PC-9 (cell line): ENCODE results near the gene MOB3B. TPM values are rescaled to one million over a fixed set of nuclear protein-coding genes. Genes with fewer than 3 reads are reported as not detected.

Source experiments
- BruUV-seq: library from RNA; stranded (reverse); fragments of 400-500 nt; replicated peaks from 2 replicates; lab custom pipeline; 2021; lab: Mats Ljungman, UMichigan
- CTCF ChIA-PET: fragments of 300-600 bp; sonication (Branson Sonifier 250); formaldehyde crosslinking; loops from one replicate; lab custom pipeline; 2022; ENCODE audit warnings: antibody characterized with exemption; lab: Charles Lee
- POLR2A ChIA-PET: fragments of 300-600 bp; sonication (Branson Sonifier 250); formaldehyde crosslinking; loops from one replicate; lab custom pipeline; 2022; ENCODE audit warnings: antibody characterized with exemption; ENCODE audit not compliant: unreplicated experiment; lab: Charles Lee
- DNase-seq, 2 experiments: peaks; one replicate each; pipeline versions ENCODE4 v3.0.0 to v3.0.0-alpha.2; 2015 to 2022; ENCODE audit warnings: mixed read lengths in 1 of 2
- H2AFZ ChIP-seq: fragments of 200-600 bp; sonication (generic); 2 replicates; pipeline ENCODE4 v1.8.1; 2017; ENCODE audit warnings: antibody characterized with exemption
- H3F3A ChIP-seq: fragments of 200-600 bp; sonication (generic); 2 replicates; pipeline ENCODE4 v1.8.1; 2017; ENCODE audit warnings: antibody characterized with exemption, mild to moderate bottlenecking, low read depth; ENCODE audit not compliant: insufficient read depth
- H3K27ac ChIP-seq: fragments of 200-600 bp; sonication (generic); 2 replicates; pipeline ENCODE4 v1.6.1; 2016; ENCODE audit warnings: mixed run types
- H3K27me3 ChIP-seq: fragments of 200-600 bp; sonication (generic); 2 replicates; pipeline ENCODE4 v1.6.1; 2016; ENCODE audit warnings: low read depth, mixed run types; ENCODE audit not compliant: insufficient read depth
- H3K36me3 ChIP-seq: fragments of 200-600 bp; sonication (generic); 2 replicates; pipeline ENCODE4 v1.6.1; 2016; ENCODE audit warnings: low read depth, mixed run types
- H3K4me1 ChIP-seq: fragments of 200-600 bp; sonication (generic); replicated peaks from 2 replicates; pipeline ENCODE4 v1.6.1; 2016; ENCODE audit warnings: mixed run types; ENCODE audit not compliant: insufficient read depth
- H3K4me2 ChIP-seq: fragments of 200-600 bp; sonication (generic); 2 replicates; pipeline ENCODE4 v1.6.1; 2017; ENCODE audit warnings: mixed run types
- H3K4me3 ChIP-seq: fragments of 200-600 bp; sonication (generic); 2 replicates; pipeline ENCODE4 v1.6.1; 2016; ENCODE audit warnings: mixed run types
- H3K79me2 ChIP-seq: fragments of 200-600 bp; sonication (generic); 2 replicates; pipeline ENCODE4 v1.6.1; 2017; ENCODE audit warnings: low read depth, mixed run types
- H3K9me2 ChIP-seq: fragments of 200-600 bp; sonication (generic); 2 replicates; pipeline ENCODE4 v1.8.1; 2017; ENCODE audit warnings: mild to moderate bottlenecking; ENCODE audit not compliant: insufficient read depth
- H3K9me3 ChIP-seq: fragments of 200-600 bp; sonication (generic); 2 replicates; pipeline ENCODE4 v1.8.1; 2016; ENCODE audit warnings: low read depth; ENCODE audit not compliant: insufficient read depth
- H4K20me1 ChIP-seq: fragments of 200-600 bp; sonication (generic); 2 replicates; pipeline ENCODE4 v1.8.1; 2017; ENCODE audit not compliant: insufficient read depth
- EZH2 ChIP-seq: fragments of 200-600 bp; sonication (generic); IDR thresholded peaks from 2 replicates; pipeline ENCODE4 v1.8.0; 2017; ENCODE audit warnings: antibody characterized with exemption, low read depth
- intact Hi-C: fragments of 100-400 bp; cut with micrococcal nuclease; formaldehyde crosslinking; loops from one replicate; pipeline ENCODE4 v1.10.0; 2022; ENCODE audit not compliant: unreplicated experiment
- total RNA-seq: library from RNA; stranded (reverse); gene quantifications from 2 replicates; pipeline ENCODE4 v1.2.3, GENCODE V29; 2021
- TF ChIP-seq, protein P1 (sequence below): fragments of 200-600 bp; sonication (generic); conservative IDR thresholded peaks from 2 replicates; pipeline ENCODE4 v1.6.1; 2017; ENCODE audit warnings: mixed run types, antibody characterized with exemption, mild to moderate bottlenecking, moderate library complexity

The MOB3B gene
- total RNA-seq, 1 experiment from 2014 or later, result 4.4 TPM

DNA sequence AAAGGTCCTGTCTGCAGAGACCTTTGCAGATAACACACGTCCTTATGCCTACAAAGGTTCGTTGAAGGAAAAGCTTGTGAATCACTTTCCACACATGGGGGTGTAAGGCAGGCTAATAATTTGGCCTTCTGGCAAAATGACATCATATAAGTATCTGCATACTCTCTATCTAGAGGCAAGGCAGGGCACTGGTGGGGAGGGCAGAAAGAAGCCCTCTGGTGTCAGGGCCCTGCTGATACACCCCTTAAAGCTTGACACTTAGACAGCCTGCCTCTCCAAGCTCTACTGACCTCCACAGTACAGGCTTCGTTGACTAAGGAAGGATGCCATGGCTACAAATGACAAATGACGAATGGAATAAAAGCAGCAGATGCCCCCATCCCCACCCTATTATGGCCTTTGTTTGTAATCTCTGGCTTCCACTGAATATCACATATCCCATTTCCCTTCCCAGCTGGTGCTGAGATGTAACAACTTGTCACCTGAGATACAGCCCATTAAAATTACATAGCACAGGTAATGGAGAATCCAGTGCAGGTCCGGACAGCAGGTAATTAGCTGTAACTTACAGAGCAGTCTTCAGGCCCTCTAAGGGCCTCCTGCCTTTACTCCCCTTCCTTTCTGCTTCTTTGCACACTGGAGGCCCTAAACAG, 82.5 kb downstream of the MOB3B start:
- POLR2A ChIA-PET, result interaction anchor here (0.7 kb wide), 1 partner anchor 1265 kb away, joined by 8 read pairs; no protein-coding TSS in a partner anchor
- no peak for DNase-seq

DNA sequence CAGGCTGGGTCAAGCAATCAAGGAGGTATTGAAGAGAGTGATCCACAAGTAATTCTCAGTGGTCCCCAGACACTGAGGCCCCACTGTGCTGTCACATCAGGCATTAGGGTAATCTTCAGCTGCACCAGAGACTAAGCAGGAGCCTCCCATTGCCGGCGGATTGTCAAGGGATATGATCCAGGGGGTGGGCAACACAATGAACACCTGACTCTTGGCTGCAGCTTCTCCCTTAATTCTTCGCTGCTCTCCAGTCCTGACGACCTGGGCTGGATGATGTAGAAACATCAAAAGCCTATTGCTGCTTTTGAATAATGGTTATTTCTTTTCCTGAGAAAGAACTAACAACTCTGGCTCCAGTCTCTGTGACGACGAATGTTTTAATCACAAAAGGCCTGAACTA, 83.9 kb downstream of the MOB3B start:
- Histone ChIP-seq H3K79me2 (no peaks in the 10 kb centered on the region), H3K27me3 (no peaks in the 10 kb centered on the region), H3K9me2 (no peaks in the 10 kb centered on the region), H2AFZ (no peak overlapping the region), H3K36me3 (no peaks in the 10 kb centered on the region), H4K20me1 (no peaks in the 10 kb centered on the region), H3K27ac (no peak overlapping the region), H3K4me1 (no peaks in the 10 kb centered on the region), H3F3A (no peaks in the 10 kb centered on the region), H3K4me2 (no peak overlapping the region), H3K4me3 (no peak overlapping the region), H3K9me3 (no peaks in the 10 kb centered on the region)
- BruUV-seq, result no TSS peak
- ChIA-PET CTCF (no interaction called here), POLR2A (no interaction called here)
- no peak for DNase-seq
- TF ChIP-seq, protein P1, sequence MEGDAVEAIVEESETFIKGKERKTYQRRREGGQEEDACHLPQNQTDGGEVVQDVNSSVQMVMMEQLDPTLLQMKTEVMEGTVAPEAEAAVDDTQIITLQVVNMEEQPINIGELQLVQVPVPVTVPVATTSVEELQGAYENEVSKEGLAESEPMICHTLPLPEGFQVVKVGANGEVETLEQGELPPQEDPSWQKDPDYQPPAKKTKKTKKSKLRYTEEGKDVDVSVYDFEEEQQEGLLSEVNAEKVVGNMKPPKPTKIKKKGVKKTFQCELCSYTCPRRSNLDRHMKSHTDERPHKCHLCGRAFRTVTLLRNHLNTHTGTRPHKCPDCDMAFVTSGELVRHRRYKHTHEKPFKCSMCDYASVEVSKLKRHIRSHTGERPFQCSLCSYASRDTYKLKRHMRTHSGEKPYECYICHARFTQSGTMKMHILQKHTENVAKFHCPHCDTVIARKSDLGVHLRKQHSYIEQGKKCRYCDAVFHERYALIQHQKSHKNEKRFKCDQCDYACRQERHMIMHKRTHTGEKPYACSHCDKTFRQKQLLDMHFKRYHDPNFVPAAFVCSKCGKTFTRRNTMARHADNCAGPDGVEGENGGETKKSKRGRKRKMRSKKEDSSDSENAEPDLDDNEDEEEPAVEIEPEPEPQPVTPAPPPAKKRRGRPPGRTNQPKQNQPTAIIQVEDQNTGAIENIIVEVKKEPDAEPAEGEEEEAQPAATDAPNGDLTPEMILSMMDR, result no peak
- TF ChIP-seq EZH2, result no peak
- intact Hi-C loops, result no loop called here

More for the DNA sequence above, 82.5 kb downstream of the MOB3B start:
- CTCF ChIA-PET, result no interaction called here
- Histone ChIP-seq H3K4me2 (no peak overlapping the region), H4K20me1 (no peaks in the 10 kb centered on the region), H3K4me3 (no peak overlapping the region), H3K36me3 (no peaks in the 10 kb centered on the region), H3K9me3 (no peaks in the 10 kb centered on the region), H3K4me1 (no peaks in the 10 kb centered on the region), H3F3A (no peaks in the 10 kb centered on the region), H2AFZ (no peak overlapping the region), H3K27ac (no peak overlapping the region), H3K27me3 (no peaks in the 10 kb centered on the region), H3K79me2 (no peaks in the 10 kb centered on the region), H3K9me2 (no peaks in the 10 kb centered on the region)
- intact Hi-C loops, result no loop called here
- TF ChIP-seq, protein P1, result no peak
- TF ChIP-seq EZH2, result no peak
- no TSS peak for BruUV-seq

DNA sequence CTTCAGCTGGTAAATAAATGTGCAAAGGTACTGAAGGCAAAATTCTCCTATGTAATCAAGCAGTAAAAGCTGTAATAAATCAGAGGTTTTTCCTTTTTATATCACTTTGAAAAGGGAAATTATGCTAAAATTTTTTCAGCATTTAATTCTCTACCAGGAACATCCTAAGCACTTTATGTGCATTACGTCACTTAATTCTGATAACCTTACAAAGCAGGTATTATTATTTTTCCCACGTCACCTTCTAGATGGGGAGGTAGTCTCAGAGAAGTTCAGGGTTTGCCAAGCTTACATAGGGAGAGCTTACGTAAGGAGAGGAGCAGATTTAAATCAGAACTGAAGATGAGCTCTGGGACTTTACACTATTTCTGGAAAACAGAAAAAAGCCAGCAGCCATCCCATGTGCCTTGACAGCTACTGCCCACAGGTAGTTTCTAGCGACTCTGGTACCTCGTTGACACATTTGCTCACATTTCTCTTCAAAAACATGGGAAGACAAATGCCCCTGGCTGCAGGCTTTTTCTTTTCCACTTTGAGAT, 84.5 kb downstream of the MOB3B start:
- Histone ChIP-seq H4K20me1 (no peaks in the 10 kb centered on the region), H3K9me2 (no peaks in the 10 kb centered on the region), H3K9me3 (no peaks in the 10 kb centered on the region), H3K27me3 (no peaks in the 10 kb centered on the region), H3K36me3 (no peaks in the 10 kb centered on the region), H3K27ac (no peak overlapping the region), H2AFZ (no peak overlapping the region), H3F3A (no peaks in the 10 kb centered on the region), H3K4me3 (no peak overlapping the region), H3K4me1 (no peaks in the 10 kb centered on the region), H3K4me2 (no peak overlapping the region), H3K79me2 (no peaks in the 10 kb centered on the region)
- POLR2A ChIA-PET, result interaction anchor here (0.6 kb wide), 1 partner anchor 51 kb away, joined by 4 read pairs; no protein-coding TSS in a partner anchor
- TF ChIP-seq EZH2, result no peak
- TF ChIP-seq, protein P1, result no peak
- CTCF ChIA-PET, result no interaction called here
- no peak for DNase-seq
- intact Hi-C loops, result no loop called here
- no TSS peak for BruUV-seq
